IMR-90 (cell line): Measurements from ENCODE around the gene GPT2.

Experiments used
- MAFK ChIP-seq: IDR thresholded peaks from 2 replicates; pipeline ENCODE4 v1.6.1; 2012; ENCODE audit warnings: low read depth, low read length, improper control_type of control experiment
- SMC3 ChIP-seq: fragments of 150-350 bp; IDR thresholded peaks from 2 replicates; pipeline ENCODE4 v1.6.1; 2016; ENCODE audit warnings: low read depth, mild to moderate bottlenecking, antibody characterized with exemption, low read length, moderate library complexity
- TF ChIP-seq, protein P1 (sequence below): conservative IDR thresholded peaks from 2 replicates; pipeline ENCODE4 v1.5.1; 2012; ENCODE audit warnings: mild to moderate bottlenecking, low read depth, low read length, improper control_type of control experiment

DNA sequence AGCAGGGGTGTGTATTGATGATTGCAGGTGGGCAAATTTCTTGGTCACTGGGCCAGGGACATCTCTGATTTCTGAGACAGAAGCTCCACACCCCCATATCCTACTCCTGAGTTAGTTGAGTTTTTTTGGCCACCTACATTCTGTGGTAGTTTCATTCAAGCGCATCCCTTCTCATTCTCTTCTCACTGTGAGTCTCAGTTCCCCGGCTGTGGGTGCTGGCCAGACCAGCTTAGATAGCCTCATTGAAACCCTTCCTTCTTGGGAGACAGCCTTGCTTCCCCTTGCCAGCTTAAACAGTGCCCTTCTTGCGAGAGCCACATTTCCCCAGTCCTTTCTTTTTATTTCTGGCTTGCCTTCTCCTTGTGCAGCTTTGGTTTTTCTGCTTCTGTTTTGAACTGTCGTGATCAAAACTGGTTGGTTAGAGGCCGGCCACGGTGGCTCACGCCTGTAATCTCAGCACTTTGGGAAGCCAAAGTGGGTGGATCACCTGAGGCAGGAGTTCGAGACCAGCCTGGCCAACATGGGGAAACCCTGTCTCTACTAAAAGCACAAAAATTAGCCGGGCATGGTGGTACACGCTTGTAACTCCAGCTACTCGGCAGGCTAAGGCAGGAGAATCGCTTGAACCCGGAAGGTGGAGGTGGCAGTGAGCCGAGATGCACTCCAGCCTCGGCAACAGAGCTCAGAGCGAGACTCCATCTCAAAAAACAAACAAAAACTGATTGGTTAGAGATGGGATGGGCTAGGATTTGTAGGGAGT, 2.8 kb downstream of the GPT2 start:
- TF ChIP-seq, protein P1, sequence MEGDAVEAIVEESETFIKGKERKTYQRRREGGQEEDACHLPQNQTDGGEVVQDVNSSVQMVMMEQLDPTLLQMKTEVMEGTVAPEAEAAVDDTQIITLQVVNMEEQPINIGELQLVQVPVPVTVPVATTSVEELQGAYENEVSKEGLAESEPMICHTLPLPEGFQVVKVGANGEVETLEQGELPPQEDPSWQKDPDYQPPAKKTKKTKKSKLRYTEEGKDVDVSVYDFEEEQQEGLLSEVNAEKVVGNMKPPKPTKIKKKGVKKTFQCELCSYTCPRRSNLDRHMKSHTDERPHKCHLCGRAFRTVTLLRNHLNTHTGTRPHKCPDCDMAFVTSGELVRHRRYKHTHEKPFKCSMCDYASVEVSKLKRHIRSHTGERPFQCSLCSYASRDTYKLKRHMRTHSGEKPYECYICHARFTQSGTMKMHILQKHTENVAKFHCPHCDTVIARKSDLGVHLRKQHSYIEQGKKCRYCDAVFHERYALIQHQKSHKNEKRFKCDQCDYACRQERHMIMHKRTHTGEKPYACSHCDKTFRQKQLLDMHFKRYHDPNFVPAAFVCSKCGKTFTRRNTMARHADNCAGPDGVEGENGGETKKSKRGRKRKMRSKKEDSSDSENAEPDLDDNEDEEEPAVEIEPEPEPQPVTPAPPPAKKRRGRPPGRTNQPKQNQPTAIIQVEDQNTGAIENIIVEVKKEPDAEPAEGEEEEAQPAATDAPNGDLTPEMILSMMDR = no peak
- TF ChIP-seq SMC3 = no peak
- TF ChIP-seq MAFK = no peak
